Hematopoietic multipotent progenitor cell treated with erythropoietin and hydrocortisone succinate and interleukin-3 and kit ligand, for 15 days (in vitro differentiated cells): ENCODE data around the gene ZBTB46.

Experiments
- DNase-seq: peaks from one replicate; pipeline ENCODE4 v3.0.0-alpha.2; 2015; ENCODE audit warnings: low spot score

Gene ZBTB46

GRCh38 chr20:63693733-63694583, 137.1 kb downstream of the ZBTB46 start:
- no peak for DNase-seq
